B cell (primary cell): Measurements from ENCODE around the gene ARHGEF17.

Experiments used
- CTCF ChIP-seq: fragments of 200-600 bp; IDR thresholded peaks from one replicate; pipeline ENCODE4 v1.8.0; 2022; ENCODE audit warnings: antibody characterized with exemption, mild to moderate bottlenecking
- EZH2 ChIP-seq: IDR thresholded peaks from 2 replicates; pipeline ENCODE4 v1.6.1; 2012; ENCODE audit warnings: borderline replicate concordance, low read depth, mild to moderate bottlenecking, moderate library complexity, low read length; ENCODE audit not compliant: insufficient read depth, poor library complexity, severe bottlenecking

GRCh38 chr11:73321604-73322381 lies 13.7 kb downstream of the ARHGEF17 start:
- no peak for TF ChIP-seq CTCF
- TF ChIP-seq EZH2 = no peak
